Retina (tissue), 1 donor: ENCODE measurements around the gene LTBP1.

Experiments used
- DNase-seq: peaks from one replicate; pipeline ENCODE4 v3.0.0-alpha.2; 2016

LTBP1 gene

DNA sequence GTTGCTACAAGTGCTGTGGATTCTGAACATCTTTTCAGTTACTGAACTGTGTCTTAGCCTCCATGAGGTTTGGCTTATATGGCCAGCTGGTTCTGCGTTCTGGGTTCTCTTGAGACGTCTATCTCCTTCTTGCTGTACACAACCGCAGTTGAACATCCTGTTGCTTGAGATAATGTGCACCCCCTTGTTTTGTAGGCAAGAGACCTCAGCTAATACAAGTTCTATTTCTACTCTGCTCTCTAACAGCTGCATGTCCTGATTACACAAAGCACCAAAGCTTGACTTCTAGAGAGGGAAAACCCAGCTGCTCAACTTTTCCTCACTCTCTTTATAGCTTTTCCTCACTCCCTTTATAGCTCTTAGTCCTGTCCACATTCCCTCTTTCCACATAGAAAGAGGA is 176.0 kb downstream of the LTBP1 start:
- no peak for DNase-seq

DNA sequence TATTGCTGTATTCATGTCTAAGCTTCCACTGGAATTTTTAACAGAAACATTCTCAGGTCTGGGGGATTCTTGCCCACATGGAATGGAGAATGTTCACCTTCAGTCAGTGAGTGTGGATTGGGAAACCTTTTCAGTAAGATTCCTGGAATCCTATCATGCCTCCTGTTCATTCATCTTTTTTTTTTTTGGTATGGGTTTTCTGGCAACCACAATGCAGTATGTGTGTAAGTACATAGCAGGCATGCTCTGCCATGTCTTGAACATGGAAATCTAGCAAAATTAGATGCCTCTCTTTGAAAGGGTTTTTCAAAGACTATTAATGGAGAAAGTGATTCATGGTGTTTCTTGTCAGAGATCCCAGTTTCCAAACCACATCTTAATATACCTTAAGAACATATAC is 176.5 kb downstream of the LTBP1 start:
- DNase-seq = no peak

DNA sequence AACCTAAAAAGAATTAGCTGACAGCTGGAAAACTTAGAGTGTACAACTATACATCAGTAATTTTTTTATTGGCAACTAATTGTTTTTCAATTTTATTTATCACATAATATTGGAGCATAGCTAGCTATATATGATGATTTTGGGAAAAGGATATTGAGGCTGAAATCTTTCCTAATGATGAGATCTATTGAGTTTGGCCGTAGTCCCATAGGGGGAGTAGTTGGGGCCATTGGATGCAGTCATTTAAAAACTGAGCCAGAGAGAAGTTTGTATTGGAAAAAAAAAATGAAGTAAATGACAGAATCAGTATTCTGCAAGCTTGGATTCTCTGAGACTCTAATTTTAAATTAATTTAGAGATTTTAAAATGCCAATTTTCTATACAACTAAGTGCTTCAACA is 179.8 kb downstream of the LTBP1 start:
- no peak for DNase-seq

DNA sequence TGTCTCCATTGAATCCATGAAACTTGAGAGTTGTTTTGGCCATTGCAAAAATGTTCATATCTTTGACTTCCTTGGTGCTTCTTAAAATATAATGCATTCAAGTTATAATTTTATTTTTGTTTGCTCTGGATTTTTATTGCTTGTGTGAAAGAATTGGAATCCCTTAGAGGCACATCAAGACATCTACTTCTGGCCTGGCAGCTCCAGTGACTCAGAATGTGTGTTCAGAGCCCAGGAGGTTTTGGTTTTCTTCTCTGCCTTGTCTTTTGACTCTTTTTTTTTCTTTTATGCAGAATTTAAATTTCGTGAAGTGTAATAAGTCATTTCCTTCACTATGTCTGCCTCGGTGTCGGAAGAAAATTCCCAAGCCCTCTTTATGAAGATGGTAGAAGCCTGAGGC is 180.2 kb downstream of the LTBP1 start:
- DNase-seq = no peak

DNA sequence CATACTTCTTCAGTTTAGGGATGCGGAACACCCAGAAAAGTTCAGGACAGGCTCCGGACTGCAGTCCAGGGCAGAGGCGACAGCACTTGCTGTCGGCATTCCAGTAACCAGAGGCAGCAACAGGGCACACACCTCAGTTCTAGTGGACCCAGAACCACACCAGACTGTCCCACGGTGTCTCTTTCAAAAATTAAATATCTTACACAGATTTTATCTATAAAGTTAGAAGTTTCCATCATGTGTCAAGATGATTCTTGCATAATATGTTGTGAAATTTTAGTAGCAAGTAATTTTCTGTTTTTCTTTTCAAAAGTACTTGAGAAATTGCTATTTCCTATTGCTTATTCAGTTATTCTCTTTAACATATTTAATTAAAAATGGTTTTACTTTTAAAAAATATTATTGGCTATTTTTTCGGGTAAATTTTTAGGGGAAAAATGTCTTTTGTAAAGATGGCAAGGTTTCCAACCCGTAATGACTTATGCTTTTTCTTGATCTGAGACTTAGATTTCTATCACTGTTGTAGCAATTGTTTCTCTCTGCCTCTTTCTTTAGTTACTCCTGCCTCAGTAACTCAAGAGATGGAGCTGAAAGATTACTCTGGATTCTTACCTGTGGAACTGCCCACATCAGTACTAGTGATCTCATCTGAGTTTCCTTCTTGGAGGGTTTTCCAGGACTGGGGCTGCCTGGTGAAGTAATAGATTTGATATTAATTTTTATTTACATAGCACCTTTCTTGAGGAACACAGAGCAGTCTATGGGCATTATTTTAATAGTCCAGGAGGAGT is 182.7 kb downstream of the LTBP1 start:
- no peak for DNase-seq

DNA sequence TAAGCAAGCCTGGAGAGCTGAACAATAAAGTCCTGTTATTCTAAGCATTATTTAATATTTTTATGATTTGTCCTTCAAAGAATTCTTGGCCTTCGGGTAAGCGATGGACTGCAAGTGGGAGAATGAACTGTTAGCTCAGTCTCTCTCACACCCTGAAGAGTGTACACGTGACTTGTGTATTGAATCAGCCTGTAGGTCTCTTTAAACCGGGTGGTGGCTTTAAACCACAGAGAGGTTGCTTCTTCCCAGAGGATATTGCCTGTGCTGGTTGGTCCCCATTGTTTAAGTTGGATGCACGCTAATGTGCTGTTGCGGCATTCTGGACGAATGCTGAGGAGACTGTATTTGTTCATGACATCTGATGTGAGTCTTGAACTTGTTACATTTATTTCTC is 183.3 kb downstream of the LTBP1 start:
- no peak for DNase-seq

DNA sequence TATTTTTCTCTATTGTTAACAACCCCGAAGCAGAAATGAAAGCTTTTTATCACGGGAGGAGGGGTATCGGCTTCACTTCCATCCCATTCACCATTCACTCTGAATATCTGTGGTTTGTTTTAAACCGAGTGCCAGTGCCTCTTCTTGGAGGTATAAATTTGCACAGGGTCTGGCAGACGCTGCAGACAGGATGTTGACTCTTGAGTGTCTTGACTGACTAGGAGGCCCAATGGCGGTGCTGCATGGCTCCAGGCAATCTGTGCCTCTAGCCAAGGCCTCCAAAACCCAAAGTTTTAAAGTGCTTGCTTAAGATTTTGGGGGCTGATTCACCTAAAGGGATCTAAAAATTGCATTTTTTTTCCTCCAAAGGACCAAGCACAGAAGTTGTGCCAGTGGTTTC is 183.8 kb downstream of the LTBP1 start:
- no peak for DNase-seq

DNA sequence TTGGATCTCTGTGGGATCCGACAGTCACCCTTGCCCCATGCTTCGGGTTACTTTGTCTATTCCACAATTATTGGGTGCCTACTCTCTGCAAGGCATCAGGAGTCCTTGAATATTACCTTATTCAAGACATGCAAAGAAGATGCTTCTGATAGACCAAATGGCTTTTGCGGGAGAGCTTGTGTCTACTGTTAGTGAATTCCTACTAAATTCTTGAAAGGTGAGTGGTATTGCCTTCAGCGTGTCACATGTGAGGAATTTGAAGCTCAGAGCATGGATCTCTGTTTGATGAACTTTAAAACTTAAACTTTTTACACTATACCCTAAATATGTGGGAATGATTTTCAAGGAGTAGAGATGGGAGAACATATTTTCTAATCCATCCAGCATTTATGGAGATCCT is 184.4 kb downstream of the LTBP1 start:
- no peak for DNase-seq

DNA sequence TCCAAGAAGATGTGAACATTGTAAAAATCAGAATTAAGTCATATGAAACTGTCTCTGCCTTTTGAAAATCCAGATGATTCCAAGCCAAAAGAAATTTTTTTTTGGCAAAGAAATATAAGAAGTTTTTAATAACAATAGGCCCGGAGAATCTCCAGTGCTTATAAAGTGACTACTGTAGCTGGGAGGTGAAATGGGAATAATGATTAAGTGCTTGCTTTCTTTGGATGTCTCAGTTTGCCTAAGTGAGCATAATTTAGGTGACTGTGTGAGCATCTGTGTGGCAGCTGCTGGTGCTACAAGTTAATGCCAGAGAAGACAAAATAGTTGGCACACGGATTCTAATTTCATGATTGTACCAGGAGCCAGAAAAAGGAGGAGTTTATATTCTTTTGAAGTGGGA is 185.0 kb downstream of the LTBP1 start:
- DNase-seq = no peak

DNA sequence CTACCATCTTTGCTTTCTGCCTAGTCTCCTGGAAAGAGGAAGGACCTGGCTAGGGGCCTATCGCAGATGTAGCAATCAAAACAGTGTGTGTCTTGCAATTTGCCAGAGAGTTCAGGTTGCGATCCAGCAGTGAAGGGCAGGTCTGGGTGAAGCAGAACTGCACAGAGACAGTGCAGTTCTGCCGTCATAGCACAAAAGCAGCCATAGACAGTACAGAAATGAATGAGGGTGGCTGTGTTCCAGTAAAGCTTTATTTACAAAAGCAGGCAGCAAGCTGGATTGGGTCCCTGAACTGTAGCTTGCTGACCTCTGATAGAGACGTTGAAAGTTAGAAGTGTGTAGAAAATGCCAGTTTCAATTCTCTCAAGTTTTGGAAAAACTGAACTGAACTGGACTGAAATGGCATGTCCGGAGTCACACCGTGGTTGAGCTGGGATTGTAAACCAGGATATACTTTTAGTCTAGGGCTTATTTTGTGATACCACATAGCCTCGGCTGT is 186.8 kb downstream of the LTBP1 start:
- DNase-seq = no peak

DNA sequence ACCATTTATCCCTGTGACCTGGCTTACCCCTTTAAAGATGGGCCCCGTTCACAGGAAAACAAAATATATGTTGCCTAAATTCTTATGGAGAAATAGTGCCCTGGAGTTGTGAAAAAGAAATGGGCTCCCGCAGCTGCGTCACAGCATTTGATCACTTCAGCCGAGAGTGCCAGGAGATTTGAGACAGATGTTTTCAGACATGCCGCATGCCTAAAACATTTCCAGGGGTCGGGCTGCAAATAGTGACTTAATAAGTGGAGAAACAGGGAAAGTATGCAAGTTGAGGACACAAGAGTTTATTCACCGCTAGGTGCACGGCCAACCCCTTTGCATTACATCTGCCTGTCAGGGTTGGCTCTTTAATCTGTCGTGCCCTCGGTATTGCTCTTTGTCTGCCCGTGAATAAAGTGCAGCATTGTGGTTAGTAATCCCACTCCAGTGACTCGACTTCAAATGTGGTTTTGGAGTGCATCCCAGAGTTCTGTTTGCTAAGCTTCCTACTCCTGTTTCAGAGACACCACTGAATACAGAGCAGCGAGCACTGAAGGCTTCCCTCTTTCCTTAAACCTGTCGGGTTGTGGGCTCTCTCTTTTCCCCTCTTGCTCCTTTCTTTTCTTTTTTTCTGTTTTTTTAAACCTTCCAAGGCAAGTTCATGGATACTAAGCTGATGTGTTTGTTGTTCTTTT is 187.5 kb downstream of the LTBP1 start:
- DNase-seq = peak; percentile 38

DNA sequence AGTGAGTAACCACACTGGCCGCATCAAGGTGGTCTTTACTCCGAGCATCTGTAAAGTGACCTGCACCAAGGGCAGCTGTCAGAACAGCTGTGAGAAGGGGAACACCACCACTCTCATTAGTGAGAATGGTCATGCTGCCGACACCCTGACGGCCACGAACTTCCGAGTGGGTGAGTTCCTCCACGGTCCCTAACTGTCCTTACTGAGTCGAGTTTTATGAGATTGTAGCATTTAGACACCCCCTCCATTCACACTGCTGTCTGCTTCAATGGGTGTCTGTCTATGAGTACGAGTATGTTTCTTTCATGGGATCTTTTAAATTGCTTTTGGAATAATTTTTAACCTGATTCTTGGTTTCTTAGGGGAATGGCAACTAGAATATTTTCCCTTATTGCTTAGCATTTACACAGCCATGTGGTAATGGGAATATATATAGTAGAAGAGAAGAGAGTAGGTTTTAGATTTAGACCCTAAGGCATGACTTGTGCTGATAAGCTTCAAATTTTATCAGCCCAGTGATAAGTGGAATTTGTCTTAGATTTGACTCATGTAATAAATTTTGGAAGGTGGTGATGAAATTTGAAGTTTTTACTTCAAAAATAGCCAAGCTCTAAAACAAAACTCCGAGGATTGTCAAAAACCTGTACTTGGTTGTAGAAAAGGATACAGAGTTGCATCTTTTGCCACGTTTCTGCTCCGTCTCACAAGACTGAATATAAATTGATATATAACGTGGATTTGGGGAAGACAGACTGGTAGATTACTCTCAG is 188.2 kb downstream of the LTBP1 start:
- no peak for DNase-seq

DNA sequence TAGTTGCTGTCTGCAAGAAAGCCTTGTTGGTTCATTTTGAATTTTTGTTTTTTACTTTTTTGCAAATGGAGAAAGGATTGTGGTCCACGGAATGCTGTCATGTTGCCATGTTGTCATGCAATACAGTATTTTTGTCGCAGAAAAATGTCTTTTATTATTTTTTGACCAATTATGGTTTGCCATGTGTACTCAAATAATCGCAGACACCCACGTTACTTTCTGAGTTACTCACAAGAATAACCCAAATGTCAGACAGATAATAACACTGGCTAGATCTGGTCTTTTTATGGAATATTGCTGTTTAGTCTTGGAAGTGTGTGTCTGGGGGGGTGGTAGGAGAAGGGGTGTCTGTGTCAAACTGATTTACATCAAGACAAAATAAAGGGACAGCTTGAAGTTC is 188.9 kb downstream of the LTBP1 start:
- no peak for DNase-seq

DNA sequence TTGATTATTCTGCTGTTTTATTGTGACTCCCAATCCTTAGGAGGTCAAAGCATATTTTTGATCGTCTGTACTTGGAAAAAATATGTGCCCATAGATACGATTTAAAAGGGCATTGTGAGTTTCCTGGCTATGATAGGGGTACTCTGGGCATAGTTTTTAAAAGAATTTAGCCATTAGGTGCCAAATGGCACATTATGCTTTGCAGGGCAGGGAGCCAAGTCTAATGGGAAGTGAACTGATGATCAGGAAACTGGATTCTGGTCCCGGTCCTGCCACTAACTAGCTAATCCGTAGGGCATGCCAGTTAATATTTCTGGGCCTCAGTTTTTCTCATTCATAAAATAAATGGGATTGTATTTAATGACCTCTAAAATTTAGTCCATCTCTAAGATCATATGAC is 189.3 kb downstream of the LTBP1 start:
- no peak for DNase-seq

DNA sequence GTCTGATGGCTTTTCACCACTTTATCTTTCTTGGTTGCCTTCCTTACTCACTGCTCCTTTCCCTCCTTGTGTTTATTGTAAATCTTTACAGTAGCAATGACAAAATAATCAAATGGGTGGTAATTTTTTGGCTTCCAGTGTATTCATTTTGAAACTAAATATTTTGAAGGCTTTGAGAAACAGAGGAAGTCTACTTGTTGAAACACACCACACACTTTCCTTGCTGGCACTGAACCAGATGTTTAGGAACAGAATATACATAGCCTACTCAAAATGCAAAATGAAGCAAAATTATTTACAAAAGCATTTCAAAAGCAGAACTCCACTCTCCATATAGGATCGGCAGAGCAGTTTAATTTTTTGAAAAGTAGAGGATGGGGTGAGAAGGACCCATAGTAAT is 189.8 kb downstream of the LTBP1 start:
- DNase-seq = no peak

DNA sequence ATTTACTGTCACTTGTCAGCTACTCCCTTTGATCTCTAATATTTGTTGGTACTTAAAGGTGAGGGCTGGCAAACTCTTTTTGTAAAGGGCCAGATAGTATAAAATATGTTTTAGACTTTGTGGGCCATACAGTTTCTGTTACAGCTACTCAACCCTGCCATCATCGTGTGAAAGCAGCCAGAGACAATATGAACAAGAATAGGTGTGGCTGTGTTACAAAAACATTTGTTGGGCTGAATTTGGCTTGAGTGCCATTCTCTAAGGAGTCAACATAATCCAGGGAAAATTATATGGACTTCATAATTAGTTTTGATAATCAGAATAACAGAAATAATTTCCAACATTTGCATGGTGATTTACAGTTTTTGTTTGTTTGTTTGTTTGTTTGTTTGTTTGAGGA is 190.6 kb downstream of the LTBP1 start:
- no peak for DNase-seq

DNA sequence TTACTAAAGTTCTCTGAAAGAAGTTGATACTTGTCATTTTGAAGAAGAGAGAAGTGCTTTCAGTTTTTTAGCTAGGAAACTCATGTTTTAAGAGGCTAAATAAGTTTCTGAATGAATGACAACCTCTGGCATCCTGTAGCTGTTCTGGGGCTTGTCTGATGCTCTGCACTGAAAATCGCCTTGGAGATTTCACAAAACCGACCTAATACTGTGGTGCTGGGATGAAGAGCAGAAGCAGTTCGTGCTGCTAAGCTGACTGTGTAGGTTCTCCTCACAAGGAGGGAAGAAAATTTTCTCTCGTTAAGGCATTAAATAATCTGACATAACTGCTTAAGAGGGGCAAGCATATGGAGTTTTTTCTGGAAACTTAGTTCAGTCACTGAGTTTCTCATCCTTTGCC is 193.2 kb downstream of the LTBP1 start:
- DNase-seq = no peak

DNA sequence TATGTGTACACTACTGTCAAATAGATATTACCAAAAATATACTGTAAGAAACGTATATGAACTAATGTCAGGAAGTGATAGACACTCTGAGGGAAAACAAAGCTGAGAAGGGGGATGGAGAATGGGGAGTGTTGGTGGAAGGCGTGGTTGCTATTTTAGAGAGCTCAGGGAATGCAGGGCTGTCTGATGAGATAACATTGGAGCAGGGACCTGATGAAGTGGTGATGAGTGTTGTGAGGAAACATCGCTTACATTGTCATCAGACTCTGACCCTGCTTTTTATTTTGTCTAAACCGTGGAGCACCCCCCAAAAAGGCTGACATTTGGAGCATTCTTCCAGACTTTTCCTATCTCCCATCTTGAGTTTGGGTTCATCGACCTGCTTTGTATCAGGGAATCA is 194.7 kb downstream of the LTBP1 start:
- no peak for DNase-seq

DNA sequence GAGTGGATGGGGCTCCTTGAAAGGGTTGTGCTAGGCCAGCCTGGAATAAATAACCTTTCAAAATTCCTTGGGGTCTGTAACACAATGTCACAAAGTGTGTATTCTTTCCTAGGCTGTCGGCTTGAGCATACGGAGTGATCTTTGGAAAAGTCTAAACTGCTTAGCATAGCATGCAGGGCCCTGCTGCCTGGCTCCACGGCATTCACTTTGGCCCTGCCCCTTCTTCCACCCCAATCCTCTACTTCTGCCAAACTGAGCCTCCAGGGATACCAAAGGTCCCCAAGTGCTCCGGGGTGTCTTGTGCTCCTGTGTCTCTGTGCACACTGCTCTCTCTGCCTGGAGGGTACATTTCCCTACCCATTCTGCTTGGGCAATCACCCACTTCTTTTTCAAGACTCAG is 196.1 kb downstream of the LTBP1 start:
- DNase-seq = no peak

DNA sequence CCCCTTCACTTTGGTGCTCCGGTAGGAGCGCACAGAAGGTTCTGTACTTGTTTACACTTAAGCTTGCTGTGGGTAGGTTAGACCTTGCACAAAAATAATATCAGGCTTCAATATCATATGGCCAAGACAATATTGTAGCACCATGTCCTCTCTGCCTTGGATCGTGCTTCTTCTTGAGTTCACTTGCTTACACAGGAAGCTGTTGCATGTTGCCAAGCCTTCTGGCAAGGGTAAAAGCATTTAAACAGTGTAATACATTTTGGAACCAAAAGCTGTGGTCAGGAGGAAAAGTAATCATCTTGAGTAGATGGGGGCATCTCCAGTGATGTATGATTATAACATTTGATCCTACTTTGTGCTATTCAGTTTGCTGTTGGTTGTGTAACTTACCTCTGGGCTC is 197.5 kb downstream of the LTBP1 start:
- no peak for DNase-seq

DNA sequence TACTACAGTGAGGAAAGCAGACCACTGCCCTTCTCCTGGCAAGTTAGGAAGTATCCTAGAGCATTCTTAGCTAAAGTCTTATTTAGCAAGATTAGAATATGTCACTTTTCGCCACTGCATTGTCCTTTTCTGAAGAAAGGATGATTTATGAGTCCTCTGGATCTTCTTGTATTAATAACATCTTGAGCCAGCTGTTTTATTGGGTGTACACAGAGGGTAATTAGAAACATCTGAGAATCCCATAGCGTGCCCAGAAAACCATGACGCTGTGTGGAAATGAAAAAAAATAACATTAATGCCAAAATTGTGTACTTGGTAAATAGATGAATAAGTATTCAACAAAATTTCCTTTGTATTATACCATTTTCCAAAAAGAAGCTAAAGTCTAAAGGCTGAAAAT is 198.7 kb downstream of the LTBP1 start:
- no peak for DNase-seq

DNA sequence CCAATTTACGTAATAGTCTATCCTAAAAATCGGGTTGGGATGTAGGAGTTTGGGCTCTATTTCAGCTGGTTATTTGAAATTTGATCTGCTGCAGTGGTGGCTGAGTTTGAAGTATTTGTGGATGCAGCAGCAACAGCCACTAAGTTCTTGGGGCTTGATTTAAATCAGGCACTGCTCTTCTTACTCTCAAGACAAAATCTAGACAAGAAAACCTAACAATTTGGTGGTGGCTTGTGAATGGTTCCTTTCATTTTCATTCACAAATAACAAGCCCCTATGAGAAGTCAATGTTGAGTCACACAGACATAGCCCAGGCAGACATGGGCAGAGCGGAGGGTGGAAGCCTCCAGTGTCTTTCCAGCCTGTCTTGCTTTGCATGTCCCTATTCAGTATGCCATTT is 199.3 kb downstream of the LTBP1 start:
- no peak for DNase-seq

DNA sequence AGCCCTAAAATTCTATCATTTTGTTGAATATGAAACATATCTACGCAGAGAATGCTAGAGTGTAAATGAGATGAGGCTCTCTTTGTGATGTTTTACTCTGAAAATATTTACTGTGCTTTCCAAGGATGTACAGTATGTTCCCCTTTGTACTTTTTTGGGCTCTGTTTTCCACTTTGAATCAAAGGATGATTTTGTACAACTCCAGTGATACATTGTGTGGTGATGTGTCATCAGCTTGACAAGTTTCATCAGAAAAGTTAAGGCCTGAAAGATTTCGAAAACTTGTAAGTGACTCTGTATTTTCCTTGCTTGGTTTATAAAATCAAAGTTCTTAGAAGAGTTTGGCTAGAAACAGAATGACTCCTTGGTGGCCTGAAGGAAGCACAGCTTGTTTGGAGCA is 206.3 kb downstream of the LTBP1 start:
- DNase-seq = no peak

DNA sequence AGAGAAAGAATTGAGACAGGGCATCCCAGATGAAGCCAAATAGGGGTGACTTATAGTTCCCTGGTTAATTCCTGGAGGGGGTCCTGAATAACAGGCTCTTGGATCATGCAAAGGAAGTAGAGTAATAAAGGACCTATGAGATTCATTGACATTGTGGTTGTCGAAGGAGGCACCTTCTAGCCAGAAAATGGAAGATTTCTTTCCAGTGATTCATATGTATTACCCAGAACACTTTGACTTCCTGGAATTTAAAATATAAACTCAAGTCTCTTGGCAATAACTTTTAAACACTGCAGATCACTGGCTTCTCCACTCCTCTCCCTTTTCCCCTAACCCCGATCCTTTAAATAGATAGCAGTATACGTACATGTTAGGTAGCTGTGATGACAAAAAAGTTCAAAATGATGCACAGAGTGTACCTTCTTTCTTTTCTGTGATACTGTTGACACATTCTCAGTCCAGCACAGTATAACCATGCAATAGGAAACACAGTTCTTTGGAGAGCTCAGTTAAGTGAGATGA is 211.8 kb downstream of the LTBP1 start:
- DNase-seq = no peak
